GM10847 (cell line): ENCODE data around the gene ATRAID.
A peak's percentile ranks its signal among the peaks of the same experiment; 100 is the strongest.

ENCODE experiments used
- POLR2A ChIP-seq: IDR thresholded peaks from 2 replicates; pipeline ENCODE4 v1.6.1; 2011; ENCODE audit not compliant: insufficient read length; ENCODE audit errors: extremely low read depth

Gene ATRAID

GRCh38 chr2:27211241-27211942, 449 bp upstream of the ATRAID start:
- no peak for TF ChIP-seq POLR2A

DNA sequence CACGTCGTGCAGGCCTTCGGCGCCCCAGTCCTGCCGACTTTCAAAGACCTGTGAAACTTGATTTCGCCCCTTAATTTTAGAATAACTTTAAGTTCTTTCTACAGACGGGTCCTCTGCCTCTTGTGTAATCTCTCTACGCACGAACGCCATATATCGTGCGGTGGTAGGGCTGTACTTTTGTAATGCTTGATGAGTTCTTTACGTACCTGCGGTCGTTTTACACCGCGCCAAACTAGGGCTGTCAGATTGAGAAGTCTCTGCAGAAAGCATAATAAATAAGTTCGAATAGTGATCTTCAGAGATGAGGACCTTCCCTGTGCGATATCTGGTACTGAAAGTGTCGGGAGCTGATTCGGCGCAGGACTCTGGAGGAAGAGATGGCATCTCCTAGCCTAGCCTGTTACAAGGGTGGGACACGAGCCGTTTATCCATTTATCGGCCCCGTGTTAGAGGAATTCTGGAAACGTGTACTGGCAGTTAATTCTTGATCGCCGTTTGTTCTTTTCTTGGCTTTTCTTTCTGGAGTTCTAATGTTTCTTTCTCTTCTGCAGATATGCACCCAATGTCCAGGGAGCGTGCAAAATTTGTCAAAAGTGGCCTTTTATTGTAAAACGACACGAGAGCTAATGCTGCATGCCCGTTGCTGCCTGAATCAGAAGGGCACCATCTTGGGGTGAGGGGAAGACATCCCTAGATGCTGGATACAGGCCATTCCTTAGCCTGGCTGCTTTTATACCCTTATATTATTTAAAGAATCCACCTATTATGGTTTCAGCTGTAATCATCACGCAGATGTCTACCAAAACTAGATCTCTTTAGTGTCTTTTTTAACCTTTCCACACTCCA, 1.0 kb downstream of the ATRAID start:
- no peak for TF ChIP-seq POLR2A

DNA sequence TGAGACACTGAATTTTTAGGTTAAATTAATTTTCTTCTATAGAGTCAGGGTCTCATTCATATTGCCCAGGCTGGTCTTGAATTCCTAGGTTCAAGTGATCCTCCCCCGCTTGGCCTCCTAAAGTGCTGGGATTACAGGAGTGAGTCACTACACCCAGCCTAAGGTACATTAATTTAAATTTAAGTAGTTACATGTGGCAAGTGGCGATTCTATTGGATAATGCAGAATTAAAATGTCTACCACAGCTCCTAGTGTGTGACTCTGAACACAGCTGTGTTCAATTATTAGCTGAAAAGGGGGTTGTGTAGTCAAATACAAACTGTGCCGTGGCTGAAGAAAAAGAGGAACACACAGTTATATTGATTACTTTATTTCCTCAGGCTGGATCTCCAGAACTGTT, 3.1 kb downstream of the ATRAID start:
- no peak for TF ChIP-seq POLR2A

DNA sequence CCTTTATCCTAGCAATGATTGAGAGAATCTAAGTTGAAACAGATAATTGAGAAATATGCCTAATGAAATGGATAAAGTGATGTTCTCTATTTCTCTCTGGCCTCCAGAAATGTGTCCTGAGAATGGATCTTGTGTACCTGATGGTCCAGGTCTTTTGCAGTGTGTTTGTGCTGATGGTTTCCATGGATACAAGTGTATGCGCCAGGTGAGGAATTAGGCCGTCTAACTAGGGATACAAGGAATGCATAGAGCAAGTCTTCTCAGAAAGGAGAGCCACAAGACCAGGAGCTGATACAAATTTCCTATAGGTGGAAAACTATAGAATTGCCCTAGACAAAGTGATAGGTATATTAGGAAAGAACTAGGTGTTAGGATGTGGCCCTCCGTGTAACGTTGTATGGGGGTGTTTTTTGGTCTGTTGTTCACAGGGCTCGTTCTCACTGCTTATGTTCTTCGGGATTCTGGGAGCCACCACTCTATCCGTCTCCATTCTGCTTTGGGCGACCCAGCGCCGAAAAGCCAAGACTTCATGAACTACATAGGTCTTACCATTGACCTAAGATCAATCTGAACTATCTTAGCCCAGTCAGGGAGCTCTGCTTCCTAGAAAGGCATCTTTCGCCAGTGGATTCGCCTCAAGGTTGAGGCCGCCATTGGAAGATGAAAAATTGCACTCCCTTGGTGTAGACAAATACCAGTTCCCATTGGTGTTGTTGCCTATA, 4.7 kb downstream of the ATRAID start:
- TF ChIP-seq POLR2A: no peak

- peak; percentile 86 for TF ChIP-seq POLR2A
Observed at GRCh38 chr2:27217173-27218121, 5.6 kb downstream of the ATRAID start, which contains the start of gene CAD. CAD (plus strand) TSS chr2:27217369; CDS start chr2:27217552, 183 bp downstream.

GRCh38 chr2:27218614-27219013, 6.8 kb downstream of the ATRAID start:
- TF ChIP-seq POLR2A: no peak

GRCh38 chr2:27219091-27219490, 7.2 kb downstream of the ATRAID start:
- no peak for TF ChIP-seq POLR2A

GRCh38 chr2:27220091-27220490, 8.2 kb downstream of the ATRAID start:
- no peak for TF ChIP-seq POLR2A

DNA sequence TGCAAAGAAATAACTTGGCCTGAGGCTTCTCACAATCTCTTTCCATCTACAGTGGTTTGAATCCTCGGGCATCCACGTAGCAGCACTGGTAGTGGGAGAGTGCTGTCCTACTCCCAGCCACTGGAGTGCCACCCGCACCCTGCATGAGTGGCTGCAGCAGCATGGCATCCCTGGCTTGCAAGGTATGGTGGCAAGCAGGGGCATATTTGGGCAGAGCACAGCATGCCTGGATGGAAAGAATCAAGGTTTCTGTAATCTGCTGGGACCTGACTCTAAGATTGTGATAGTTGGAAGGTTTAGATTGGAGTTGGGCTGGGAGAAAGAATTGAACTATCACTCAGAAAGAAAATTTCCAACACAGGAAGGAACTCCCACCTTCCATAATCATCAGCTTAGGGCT, 9.3 kb downstream of the ATRAID start:
- TF ChIP-seq POLR2A: no peak

GRCh38 chr2:27222407-27222806, 10.6 kb downstream of the ATRAID start:
- TF ChIP-seq POLR2A: no peak

- TF ChIP-seq POLR2A: no peak
Observed at GRCh38 chr2:27223416-27223815, 11.6 kb downstream of the ATRAID start.

- TF ChIP-seq POLR2A: no peak
Observed at GRCh38 chr2:27225526-27225925, 13.7 kb downstream of the ATRAID start.

DNA sequence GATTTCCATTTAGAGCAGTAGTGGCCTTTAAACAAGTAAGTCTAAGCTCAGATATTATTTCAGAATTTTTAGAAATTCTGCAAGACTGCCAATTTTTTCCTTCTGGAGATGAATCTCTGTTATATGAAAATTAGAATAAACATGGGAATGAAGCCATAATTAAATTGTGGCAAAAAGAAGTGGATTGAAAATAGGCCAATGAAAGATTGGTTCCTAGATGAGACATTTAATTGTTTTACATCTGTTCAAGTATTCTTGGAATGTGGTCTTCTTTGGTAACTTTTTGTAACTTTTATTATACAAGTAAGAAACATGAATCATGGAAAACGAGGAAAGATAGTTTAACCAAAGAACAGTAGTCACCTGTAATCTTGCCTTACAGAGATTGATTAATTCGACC, 15.7 kb downstream of the ATRAID start:
- no peak for TF ChIP-seq POLR2A

GRCh38 chr2:27231921-27232320, 20.1 kb downstream of the ATRAID start:
- TF ChIP-seq POLR2A: no peak

DNA sequence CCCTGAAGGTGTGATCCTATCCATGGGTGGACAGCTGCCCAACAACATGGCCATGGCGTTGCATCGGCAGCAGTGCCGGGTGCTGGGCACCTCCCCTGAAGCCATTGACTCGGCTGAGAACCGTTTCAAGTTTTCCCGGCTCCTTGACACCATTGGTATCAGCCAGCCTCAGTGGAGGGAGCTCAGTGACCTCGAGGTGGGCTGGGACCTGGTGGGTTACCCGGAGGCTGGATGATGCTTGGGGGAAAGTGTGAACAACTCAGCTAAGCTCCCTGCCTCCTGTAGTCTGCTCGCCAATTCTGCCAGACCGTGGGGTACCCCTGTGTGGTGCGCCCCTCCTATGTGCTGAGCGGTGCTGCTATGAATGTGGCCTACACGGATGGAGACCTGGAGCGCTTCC, 21.5 kb downstream of the ATRAID start:
- TF ChIP-seq POLR2A: no peak

- no peak for TF ChIP-seq POLR2A
Observed at GRCh38 chr2:27236136-27236535, 24.3 kb downstream of the ATRAID start.
